IMR-90 (cell line): ENCODE results near the gene CEP41. TPM values are rescaled to one million over a fixed set of nuclear protein-coding genes. Genes with fewer than 3 reads are reported as not detected.
A peak's percentile ranks its signal among the peaks of the same experiment; 100 is the strongest.

ENCODE experiments used
- ATAC-seq: fragments of 200-7000 bp; cut with Tn5 transposase; 2 replicates; pipeline ENCODE4 v1.9.1; 2020; ENCODE audit warnings: low read depth, mild to moderate bottlenecking, moderate library complexity
- BruUV-seq: library from RNA; stranded (reverse); fragments of 400-500 nt; replicated peaks from 2 replicates; lab custom pipeline; 2021; lab: Mats Ljungman, UMichigan
- CTCF ChIA-PET: fragments of 300-600 bp; formaldehyde crosslinking; extraction: SDS; loops from one replicate; lab custom pipeline; 2021; ENCODE audit warnings: antibody characterized with exemption; lab: Yijun Ruan, JAX
- POLR2A ChIA-PET: fragments of 300-600 bp; sonication (Branson Sonifier 250); formaldehyde crosslinking; loops from one replicate; lab custom pipeline; 2022; ENCODE audit warnings: antibody characterized with exemption; ENCODE audit not compliant: unreplicated experiment; lab: Charles Lee
- DNase-seq: peaks from one replicate; pipeline ENCODE4 v3.0.0; 2013
- H2AFZ ChIP-seq: replicated peaks from 2 replicates; pipeline ENCODE3; 2013; ENCODE audit warnings: low read length, mild to moderate bottlenecking; ENCODE audit not compliant: poor library complexity
- H2AK5ac ChIP-seq: 2 replicates; pipeline ENCODE4 v1.6.1; 2013; ENCODE audit warnings: low read depth, low read length, inconsistent platforms
- H2AK9ac ChIP-seq: replicated peaks from 2 replicates; pipeline ENCODE3; 2013; ENCODE audit warnings: mild to moderate bottlenecking, low read depth, low read length, moderate library complexity; ENCODE audit not compliant: poor library complexity
- H2BK120ac ChIP-seq: 2 replicates; pipeline ENCODE4 v1.6.1; 2013; ENCODE audit warnings: low read depth, low read length, inconsistent platforms
- H2BK15ac ChIP-seq: 3 replicates; pipeline ENCODE4 v1.6.1; 2013; ENCODE audit warnings: low read depth, low read length, inconsistent platforms
- H2BK20ac ChIP-seq: 2 replicates; pipeline ENCODE4 v1.6.1; 2013; ENCODE audit warnings: low read depth, mild to moderate bottlenecking, inconsistent platforms, low read length, moderate library complexity
- H2BK5ac ChIP-seq: 2 replicates; pipeline ENCODE4 v1.6.1; 2013; ENCODE audit warnings: mild to moderate bottlenecking, low read depth, low read length, inconsistent platforms; ENCODE audit not compliant: poor library complexity, severe bottlenecking
- H3K14ac ChIP-seq: replicated peaks from 2 replicates; pipeline ENCODE4 v1.6.1; 2013; ENCODE audit warnings: low read depth, low read length, inconsistent platforms
- H3K18ac ChIP-seq: 2 replicates; pipeline ENCODE4 v1.6.1; 2013; ENCODE audit warnings: low read depth, low read length, control low read depth
- H3K23ac ChIP-seq: 2 replicates; pipeline ENCODE4 v1.6.1; 2013; ENCODE audit warnings: low read depth, low read length, inconsistent platforms
- H3K27ac ChIP-seq: 2 replicates; pipeline ENCODE4 v1.5.1; 2013; ENCODE audit warnings: mild to moderate bottlenecking, control low read depth, low read length; ENCODE audit not compliant: insufficient read depth
- H3K27me3 ChIP-seq: 2 replicates; pipeline ENCODE4 v1.6.1; 2013; ENCODE audit warnings: low read length; ENCODE audit not compliant: control insufficient read depth, insufficient read depth
- H3K36me3 ChIP-seq: 2 replicates; pipeline ENCODE4 v1.6.1; 2013; ENCODE audit warnings: low read length, mixed read lengths; ENCODE audit not compliant: control insufficient read depth, insufficient read depth
- H3K4ac ChIP-seq: 2 replicates; pipeline ENCODE4 v1.6.1; 2013; ENCODE audit warnings: low read depth, low read length, inconsistent platforms
- H3K4me1 ChIP-seq: 2 replicates; pipeline ENCODE4 v1.6.1; 2013; ENCODE audit warnings: low read length, mixed read lengths; ENCODE audit not compliant: control insufficient read depth, insufficient read depth
- H3K4me2 ChIP-seq: 2 replicates; pipeline ENCODE4 v1.6.1; 2013; ENCODE audit warnings: low read depth, mild to moderate bottlenecking, control low read depth, low read length, moderate library complexity
- H3K4me3 ChIP-seq: 2 replicates; pipeline ENCODE4 v1.5.1; 2013; ENCODE audit warnings: low read depth, mild to moderate bottlenecking, control low read depth, low read length, moderate library complexity; ENCODE audit not compliant: insufficient read depth
- H3K56ac ChIP-seq: 2 replicates; pipeline ENCODE4 v1.6.1; 2013; ENCODE audit warnings: low read length, inconsistent platforms; ENCODE audit not compliant: insufficient read depth; ENCODE audit errors: extremely low read depth
- H3K79me1 ChIP-seq, 2 experiments: 2 replicates each; pipeline ENCODE4 v1.6.1; 2013; ENCODE audit warnings: low read length in 2 of 2, inconsistent platforms in 1 of 2, low read depth in 1 of 2
- H3K9ac ChIP-seq: 2 replicates; pipeline ENCODE4 v1.6.1; 2013; ENCODE audit warnings: low read depth, low read length, control low read depth
- H3K9me1 ChIP-seq: 2 replicates; pipeline ENCODE4 v1.6.1; 2013; ENCODE audit warnings: low read length, inconsistent platforms; ENCODE audit not compliant: insufficient read depth
- H3K9me3 ChIP-seq: 2 replicates; pipeline ENCODE4 v1.6.1; 2013; ENCODE audit warnings: low read length; ENCODE audit not compliant: control insufficient read depth, insufficient read depth
- H4K20me1 ChIP-seq: 2 replicates; pipeline ENCODE4 v1.6.1; 2013; ENCODE audit warnings: low read length, inconsistent platforms; ENCODE audit not compliant: insufficient read depth
- H4K5ac ChIP-seq: 2 replicates; pipeline ENCODE4 v1.6.1; 2013; ENCODE audit warnings: mild to moderate bottlenecking, low read depth, low read length, control low read depth
- H4K8ac ChIP-seq, 2 experiments: 2 replicates each; pipeline ENCODE4 v1.6.1; 2013; ENCODE audit warnings: low read depth in 2 of 2, low read length in 2 of 2, control low read depth in 1 of 2, inconsistent platforms in 1 of 2
- H4K91ac ChIP-seq: 2 replicates; pipeline ENCODE4 v1.6.1; 2013; ENCODE audit warnings: low read depth, low read length, inconsistent platforms; ENCODE audit not compliant: insufficient read depth
- BHLHE40 ChIP-seq: fragments of 150-350 bp; IDR thresholded peaks from 2 replicates; pipeline ENCODE4 v1.6.1; 2016; ENCODE audit warnings: mild to moderate bottlenecking, low read depth, low read length
- CEBPB ChIP-seq: IDR thresholded peaks from 2 replicates; pipeline ENCODE4 v1.6.1; 2012; ENCODE audit warnings: low read depth, low read length, improper control_type of control experiment
- CHD1 ChIP-seq: IDR thresholded peaks from 2 replicates; pipeline ENCODE4 v1.6.1; 2012; ENCODE audit warnings: low read depth, low read length, improper control_type of control experiment
- MAZ ChIP-seq: IDR thresholded peaks from 2 replicates; pipeline ENCODE4 v1.6.1; 2012; ENCODE audit warnings: low read depth, mild to moderate bottlenecking, low read length, improper control_type of control experiment, moderate library complexity, borderline replicate concordance
- NFE2L2 ChIP-seq: fragments of 150-350 bp; IDR thresholded peaks from 2 replicates; pipeline ENCODE4 v1.6.1; 2016; ENCODE audit warnings: low read depth, mild to moderate bottlenecking, low read length
- RAD21 ChIP-seq: IDR thresholded peaks from 2 replicates; pipeline ENCODE4 v1.6.1; 2012; ENCODE audit warnings: low read length, improper control_type of control experiment
- RCOR1 ChIP-seq: IDR thresholded peaks from 2 replicates; pipeline ENCODE4 v1.6.1; 2012; ENCODE audit warnings: mild to moderate bottlenecking, low read length, improper control_type of control experiment; ENCODE audit not compliant: insufficient replicate concordance
- SMC3 ChIP-seq: fragments of 150-350 bp; IDR thresholded peaks from 2 replicates; pipeline ENCODE4 v1.6.1; 2016; ENCODE audit warnings: low read depth, mild to moderate bottlenecking, antibody characterized with exemption, low read length, moderate library complexity
- WGBS, 2 experiments: methylation state at CpG; one replicate each; pipeline versions ENCODE4 v1.1.5 to v1.1.7; 2013; ENCODE audit warnings: missing lambda C conversion rate in 2 of 2; ENCODE audit not compliant: insufficient read length in 1 of 2; ENCODE audit errors: extremely low coverage in 2 of 2; 5-methylcytosine and 5-hydroxymethylcytosine counted together
- dilution Hi-C: fragments of 300-500 bp; cut with HindIII; formaldehyde crosslinking; loops from one replicate; pipeline ENCODE4 v1.14.3; 2018; ENCODE audit warnings: low sequenced_read_pairs; ENCODE audit not compliant: unreplicated experiment
- in situ Hi-C: fragments of 300-500 bp; cut with MboI; formaldehyde crosslinking; loops from 3 replicates; pipeline ENCODE4 v1.14.3; 2019; ENCODE audit warnings: low sequenced_read_pairs, inconsistent platforms, mixed read lengths
- intact Hi-C: fragments of 100-400 bp; cut with micrococcal nuclease; formaldehyde crosslinking; loops from 2 replicates; pipeline ENCODE4 v1.10.0; 2022
- polyA plus RNA-seq, 3 experiments: library from polyadenylated mRNA; depleted of rRNA; stranded (reverse); fragments of >200 nt; gene quantifications; 2 replicates each; pipeline ENCODE4 v1.2.3, GENCODE V29; 2012; ENCODE audit warnings: low replicate concordance in 1 of 3
- total RNA-seq: library from RNA; depleted of rRNA; stranded (reverse); fragments of >200 nt; gene quantifications from 2 replicates; pipeline ENCODE4 v1.2.3, GENCODE V29; 2012
- TF ChIP-seq, protein P1 (sequence below): fragments of 150-350 bp; IDR thresholded peaks from 2 replicates; pipeline ENCODE4 v1.6.1; 2016; ENCODE audit warnings: low read depth, mild to moderate bottlenecking, low read length, moderate library complexity, borderline replicate concordance
- TF ChIP-seq, protein P2 (sequence below): conservative IDR thresholded peaks from 2 replicates; pipeline ENCODE4 v1.5.1; 2012; ENCODE audit warnings: mild to moderate bottlenecking, low read depth, low read length, improper control_type of control experiment
- TF ChIP-seq, protein P3 (sequence below): fragments of 150-350 bp; IDR thresholded peaks from 2 replicates; pipeline ENCODE4 v1.6.1; 2017; ENCODE audit warnings: mild to moderate bottlenecking, antibody characterized with exemption, low read length, low read depth

The CEP41 gene
- total and polyA plus RNA-seq, 2 of the 4 experiments (the other 2 are of a cell fraction) = 12.2 to 21.9 TPM

DNA sequence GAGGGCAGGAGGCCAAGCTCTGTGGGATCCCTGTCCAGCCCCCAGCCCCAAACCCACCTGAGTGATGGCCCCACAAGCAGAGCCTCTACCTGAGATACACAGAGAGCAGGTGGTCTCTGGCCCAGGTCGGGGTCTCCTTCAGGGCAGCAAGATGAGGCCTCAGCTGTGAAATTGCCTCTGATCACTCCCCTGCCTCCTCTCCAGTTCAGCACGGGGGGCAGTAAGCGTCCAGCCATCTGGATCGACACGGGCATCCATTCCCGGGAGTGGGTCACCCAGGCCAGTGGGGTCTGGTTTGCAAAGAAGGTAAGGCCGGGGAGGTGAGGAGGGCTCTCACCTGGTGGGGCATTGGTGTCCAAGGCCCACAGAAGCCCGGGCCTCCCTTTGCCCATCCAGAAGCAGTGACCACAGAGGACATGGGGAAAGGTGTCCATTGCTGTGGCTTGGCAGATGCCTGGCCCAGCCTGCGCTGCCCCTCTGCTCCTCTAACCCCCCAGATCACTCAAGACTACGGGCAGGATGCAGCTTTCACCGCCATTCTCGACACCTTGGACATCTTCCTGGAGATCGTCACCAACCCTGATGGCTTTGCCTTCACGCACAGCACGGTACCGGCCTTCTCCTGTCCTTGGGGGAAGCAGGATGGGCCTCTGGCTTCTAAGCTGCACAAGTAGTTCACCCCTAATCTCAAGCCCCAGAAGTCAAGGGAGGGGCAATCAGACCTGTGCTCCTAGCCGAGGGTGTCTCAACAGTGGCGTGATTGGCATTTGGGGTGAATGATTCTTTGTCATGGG, 57.4 kb downstream of the CEP41 start:
- H3K27me3 ChIP-seq = no peaks in the 10 kb centered on the region
- H2BK15ac ChIP-seq = no peak overlapping the region; the same call in 2 of the 3 replicates
- H2AK5ac ChIP-seq = no peak overlapping the region
- in situ Hi-C loops (no loop called here), intact Hi-C loops (no loop called here), dilution Hi-C loops (no loop called here)
- H3K9ac ChIP-seq = no peak overlapping the region
- no peak overlapping the region for H3K23ac ChIP-seq
- CTCF ChIA-PET = no interaction called here
- POLR2A ChIA-PET = no interaction called here
- H3K4ac ChIP-seq = no peak overlapping the region
- H3K4me1 ChIP-seq = peaks cover 16% of the 10 kb centered on the region
- BruUV-seq = no TSS peak
- no peak for DNase-seq
- no peak overlapping the region for H4K5ac ChIP-seq
- 100% methylated on average over 6 of the region's 18 CpGs; no CpG with 5 or more reads in 1 of the 2 experiments for WGBS, 2 experiments
- no peaks in the 10 kb centered on the region for H3K36me3 ChIP-seq
- H3K56ac ChIP-seq = no peak overlapping the region
- 0 out of 2 replicates have a peak, but pooled peaks cover 6% of the 10 kb centered on the region for H3K9me1 ChIP-seq
- peak overlapping the region; percentile 5 for H2AK9ac ChIP-seq
- no peak overlapping the region for H2BK5ac ChIP-seq
- no peak for ATAC-seq
- no peak overlapping the region; the same call in 1 of the 2 replicates for H4K91ac ChIP-seq
- H3K18ac ChIP-seq = no peak overlapping the region
- H2AFZ ChIP-seq = peak overlapping the region; percentile 28
- H4K20me1 ChIP-seq = no peaks in the 10 kb centered on the region
- TF ChIP-seq NFE2L2 (no peak), MAZ (no peak), BHLHE40 (no peak), RCOR1 (no peak), CEBPB (no peak), SMC3 (no peak), CHD1 (no peak), RAD21 (no peak)
- TF ChIP-seq, protein P1, sequence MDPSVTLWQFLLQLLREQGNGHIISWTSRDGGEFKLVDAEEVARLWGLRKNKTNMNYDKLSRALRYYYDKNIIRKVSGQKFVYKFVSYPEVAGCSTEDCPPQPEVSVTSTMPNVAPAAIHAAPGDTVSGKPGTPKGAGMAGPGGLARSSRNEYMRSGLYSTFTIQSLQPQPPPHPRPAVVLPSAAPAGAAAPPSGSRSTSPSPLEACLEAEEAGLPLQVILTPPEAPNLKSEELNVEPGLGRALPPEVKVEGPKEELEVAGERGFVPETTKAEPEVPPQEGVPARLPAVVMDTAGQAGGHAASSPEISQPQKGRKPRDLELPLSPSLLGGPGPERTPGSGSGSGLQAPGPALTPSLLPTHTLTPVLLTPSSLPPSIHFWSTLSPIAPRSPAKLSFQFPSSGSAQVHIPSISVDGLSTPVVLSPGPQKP = no peak
- TF ChIP-seq, protein P2, sequence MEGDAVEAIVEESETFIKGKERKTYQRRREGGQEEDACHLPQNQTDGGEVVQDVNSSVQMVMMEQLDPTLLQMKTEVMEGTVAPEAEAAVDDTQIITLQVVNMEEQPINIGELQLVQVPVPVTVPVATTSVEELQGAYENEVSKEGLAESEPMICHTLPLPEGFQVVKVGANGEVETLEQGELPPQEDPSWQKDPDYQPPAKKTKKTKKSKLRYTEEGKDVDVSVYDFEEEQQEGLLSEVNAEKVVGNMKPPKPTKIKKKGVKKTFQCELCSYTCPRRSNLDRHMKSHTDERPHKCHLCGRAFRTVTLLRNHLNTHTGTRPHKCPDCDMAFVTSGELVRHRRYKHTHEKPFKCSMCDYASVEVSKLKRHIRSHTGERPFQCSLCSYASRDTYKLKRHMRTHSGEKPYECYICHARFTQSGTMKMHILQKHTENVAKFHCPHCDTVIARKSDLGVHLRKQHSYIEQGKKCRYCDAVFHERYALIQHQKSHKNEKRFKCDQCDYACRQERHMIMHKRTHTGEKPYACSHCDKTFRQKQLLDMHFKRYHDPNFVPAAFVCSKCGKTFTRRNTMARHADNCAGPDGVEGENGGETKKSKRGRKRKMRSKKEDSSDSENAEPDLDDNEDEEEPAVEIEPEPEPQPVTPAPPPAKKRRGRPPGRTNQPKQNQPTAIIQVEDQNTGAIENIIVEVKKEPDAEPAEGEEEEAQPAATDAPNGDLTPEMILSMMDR = no peak
- TF ChIP-seq, protein P3, sequence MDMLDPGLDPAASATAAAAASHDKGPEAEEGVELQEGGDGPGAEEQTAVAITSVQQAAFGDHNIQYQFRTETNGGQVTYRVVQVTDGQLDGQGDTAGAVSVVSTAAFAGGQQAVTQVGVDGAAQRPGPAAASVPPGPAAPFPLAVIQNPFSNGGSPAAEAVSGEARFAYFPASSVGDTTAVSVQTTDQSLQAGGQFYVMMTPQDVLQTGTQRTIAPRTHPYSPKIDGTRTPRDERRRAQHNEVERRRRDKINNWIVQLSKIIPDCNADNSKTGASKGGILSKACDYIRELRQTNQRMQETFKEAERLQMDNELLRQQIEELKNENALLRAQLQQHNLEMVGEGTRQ = no peak
- no peak overlapping the region for H2BK20ac ChIP-seq
- H3K79me1 ChIP-seq = no peaks in the 10 kb centered on the region
- no peak overlapping the region for H3K14ac ChIP-seq
- H3K4me2 ChIP-seq = no peak overlapping the region
- H3K4me3 ChIP-seq = no peak overlapping the region
- H3K9me3 ChIP-seq = no peaks in the 10 kb centered on the region
- no peak overlapping the region for H3K27ac ChIP-seq
- H2BK120ac ChIP-seq = 0 out of 2 replicates have a peak overlapping the region, but pooled peaks have one; percentile 19
- H4K8ac ChIP-seq = no peak overlapping the region
